HepG2 (cell line): Measurements from ENCODE around the gene RAB40C. TPM values are rescaled to one million over a fixed set of nuclear protein-coding genes. Genes with fewer than 3 reads are reported as not detected.
A peak's percentile ranks its signal among the peaks of the same experiment; 100 is the strongest.

Source experiments
- FOSL1 ChIP-seq: sonication (generic); formaldehyde crosslinking; IDR thresholded peaks from 2 replicates; pipeline ENCODE4 v1.9.0; 2021; ENCODE audit warnings: missing genetic modification reagents, borderline replicate concordance
- KDM5B ChIP-seq: sonication (generic); formaldehyde crosslinking; IDR thresholded peaks from 2 replicates; pipeline ENCODE4 v1.4.0; 2020; ENCODE audit warnings: missing genetic modification reagents, mild to moderate bottlenecking, borderline replicate concordance
- KLF15 ChIP-seq: sonication (generic); formaldehyde crosslinking; IDR thresholded peaks from 2 replicates; pipeline ENCODE4 v1.8.1; 2023; ENCODE audit warnings: borderline replicate concordance, mild to moderate bottlenecking, inconsistent platforms, missing genetic modification reagents, mixed read lengths
- NCOA5 ChIP-seq: sonication (generic); formaldehyde crosslinking; IDR thresholded peaks from 2 replicates; pipeline ENCODE4 v1.4.0; 2020; ENCODE audit warnings: missing genetic modification reagents
- POGZ ChIP-seq: sonication (generic); formaldehyde crosslinking; IDR thresholded peaks from 2 replicates; pipeline ENCODE4 v1.4.0; 2020; ENCODE audit warnings: mild to moderate bottlenecking, missing genetic modification reagents
- RXRA ChIP-seq: sonication (generic); formaldehyde crosslinking; IDR thresholded peaks from 2 replicates; pipeline ENCODE4 v1.5.1; 2020; ENCODE audit warnings: missing genetic modification reagents
- ZBED4 ChIP-seq: sonication (generic); formaldehyde crosslinking; IDR thresholded peaks from 2 replicates; pipeline ENCODE4 v1.4.0; 2020; ENCODE audit warnings: missing genetic modification reagents, borderline replicate concordance
- ZBTB10 ChIP-seq: sonication (generic); formaldehyde crosslinking; IDR thresholded peaks from 2 replicates; pipeline ENCODE4 v1.4.0; 2020; ENCODE audit warnings: missing genetic modification reagents, borderline replicate concordance
- ZNF121 ChIP-seq: sonication (generic); formaldehyde crosslinking; IDR thresholded peaks from 2 replicates; pipeline ENCODE4 v1.5.0; 2020; ENCODE audit warnings: mild to moderate bottlenecking, missing genetic modification reagents
- ZSCAN9 ChIP-seq: IDR thresholded peaks from 2 replicates; pipeline ENCODE4 v1.6.1; 2016; ENCODE audit warnings: borderline replicate concordance
- polyA plus RNA-seq, 8 experiments: library from polyadenylated mRNA; depleted of rRNA in 3 of 8; stranded (reverse) in 7 of 8; unstranded in 1 of 8; fragments of >200 nt; fragmentation: Illumina TruSeq in 4 of 8; extraction: Trizol in 4 of 8; gene quantifications; 2 replicates each; pipeline versions ENCODE4 v1.2.1 to v1.2.3, GENCODE V29; 2011 to 2016; ENCODE audit warnings: low read depth in 4 of 8, missing spikeins in 1 of 8, mixed read lengths in 1 of 8; ENCODE audit not compliant: insufficient read depth in 1 of 8
- total RNA-seq, 5 experiments: library from RNA; depleted of rRNA; stranded (reverse); fragments of >200 nt; fragmentation: Illumina TruSeq; extraction: Trizol; gene quantifications; 2 replicates each; pipeline ENCODE4 v1.2.3, GENCODE V29; 2016; ENCODE audit warnings: low read depth in 1 of 5
- TF ChIP-seq, protein P1 (sequence below): sonication (generic); formaldehyde crosslinking; IDR thresholded peaks from 2 replicates; pipeline ENCODE4 v1.4.0; 2020; ENCODE audit warnings: mild to moderate bottlenecking, missing genetic modification reagents
- TF ChIP-seq, protein P2 (sequence below): sonication (generic); formaldehyde crosslinking; IDR thresholded peaks from 2 replicates; pipeline ENCODE4 v1.5.1; 2020; ENCODE audit warnings: mild to moderate bottlenecking, missing genetic modification reagents, moderate library complexity
- TF ChIP-seq, protein P3 (sequence below): sonication (generic); formaldehyde crosslinking; IDR thresholded peaks from 2 replicates; pipeline ENCODE4 v1.4.0; 2020; ENCODE audit warnings: missing genetic modification reagents

Gene RAB40C
- total and polyA plus RNA-seq, 2 of the 13 experiments (the other 11 are each of a cell fraction or from before 2014, with no cell fraction given): 7.7 to 11.5 TPM

DNA sequence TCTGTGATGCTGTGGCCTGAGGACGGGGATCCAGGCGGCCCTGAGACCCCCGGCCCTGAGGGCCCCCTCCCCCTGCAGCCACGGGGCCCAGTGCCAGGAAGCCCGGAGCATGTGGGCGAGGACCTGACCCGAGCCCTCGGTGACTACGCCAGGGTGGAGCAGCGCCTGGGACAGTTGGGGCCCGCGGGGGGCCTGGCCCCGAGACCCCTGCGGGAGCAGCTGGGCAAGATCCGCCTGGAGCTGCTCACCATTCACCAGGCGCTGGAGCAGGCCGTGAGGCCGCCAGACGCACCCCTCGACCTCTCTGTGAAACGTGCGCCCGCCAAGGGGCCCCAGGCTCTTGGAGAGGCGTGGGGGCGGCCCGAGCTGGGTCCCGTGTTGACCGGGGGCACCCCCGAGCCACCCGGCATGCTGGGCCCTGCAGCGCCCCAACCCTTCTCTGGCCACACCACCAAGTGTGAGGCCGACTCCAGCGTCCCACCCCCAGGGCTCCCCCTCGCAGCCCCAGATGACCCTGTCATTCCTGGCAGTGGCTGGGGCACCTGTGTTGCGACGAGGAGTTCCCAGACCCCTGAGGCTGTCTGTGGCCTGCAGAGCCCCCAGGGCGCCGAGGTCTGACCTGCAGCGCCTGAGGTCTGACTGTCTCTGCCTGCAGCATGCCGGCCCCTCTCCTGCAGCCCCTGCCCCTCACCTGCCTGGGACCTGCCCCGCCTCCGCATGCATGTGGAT lies 25.0 kb upstream of the RAB40C start (continued):
- no peak for TF ChIP-seq KLF15
- TF ChIP-seq ZBED4 (CRISPR knock-in tag): no peak
- TF ChIP-seq, protein P1, sequence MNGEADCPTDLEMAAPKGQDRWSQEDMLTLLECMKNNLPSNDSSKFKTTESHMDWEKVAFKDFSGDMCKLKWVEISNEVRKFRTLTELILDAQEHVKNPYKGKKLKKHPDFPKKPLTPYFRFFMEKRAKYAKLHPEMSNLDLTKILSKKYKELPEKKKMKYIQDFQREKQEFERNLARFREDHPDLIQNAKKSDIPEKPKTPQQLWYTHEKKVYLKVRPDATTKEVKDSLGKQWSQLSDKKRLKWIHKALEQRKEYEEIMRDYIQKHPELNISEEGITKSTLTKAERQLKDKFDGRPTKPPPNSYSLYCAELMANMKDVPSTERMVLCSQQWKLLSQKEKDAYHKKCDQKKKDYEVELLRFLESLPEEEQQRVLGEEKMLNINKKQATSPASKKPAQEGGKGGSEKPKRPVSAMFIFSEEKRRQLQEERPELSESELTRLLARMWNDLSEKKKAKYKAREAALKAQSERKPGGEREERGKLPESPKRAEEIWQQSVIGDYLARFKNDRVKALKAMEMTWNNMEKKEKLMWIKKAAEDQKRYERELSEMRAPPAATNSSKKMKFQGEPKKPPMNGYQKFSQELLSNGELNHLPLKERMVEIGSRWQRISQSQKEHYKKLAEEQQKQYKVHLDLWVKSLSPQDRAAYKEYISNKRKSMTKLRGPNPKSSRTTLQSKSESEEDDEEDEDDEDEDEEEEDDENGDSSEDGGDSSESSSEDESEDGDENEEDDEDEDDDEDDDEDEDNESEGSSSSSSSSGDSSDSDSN (CRISPR knock-in tag): 0 out of 2 replicates have a peak, but pooled peaks have one; percentile 12
- 0 out of 2 replicates have a peak, but pooled peaks have one; percentile 34 for TF ChIP-seq ZBTB10 (CRISPR knock-in tag)
- TF ChIP-seq POGZ (CRISPR knock-in tag): no peak
- 0 out of 2 replicates have a peak, but pooled peaks have one; percentile 42 for TF ChIP-seq RXRA (CRISPR knock-in tag)
- TF ChIP-seq NCOA5 (CRISPR knock-in tag): no peak
- no peak for TF ChIP-seq ZNF121 (CRISPR knock-in tag)
- TF ChIP-seq FOSL1 (CRISPR knock-in tag): no peak
- no peak for TF ChIP-seq KDM5B (CRISPR knock-in tag)
- TF ChIP-seq, protein P2, sequence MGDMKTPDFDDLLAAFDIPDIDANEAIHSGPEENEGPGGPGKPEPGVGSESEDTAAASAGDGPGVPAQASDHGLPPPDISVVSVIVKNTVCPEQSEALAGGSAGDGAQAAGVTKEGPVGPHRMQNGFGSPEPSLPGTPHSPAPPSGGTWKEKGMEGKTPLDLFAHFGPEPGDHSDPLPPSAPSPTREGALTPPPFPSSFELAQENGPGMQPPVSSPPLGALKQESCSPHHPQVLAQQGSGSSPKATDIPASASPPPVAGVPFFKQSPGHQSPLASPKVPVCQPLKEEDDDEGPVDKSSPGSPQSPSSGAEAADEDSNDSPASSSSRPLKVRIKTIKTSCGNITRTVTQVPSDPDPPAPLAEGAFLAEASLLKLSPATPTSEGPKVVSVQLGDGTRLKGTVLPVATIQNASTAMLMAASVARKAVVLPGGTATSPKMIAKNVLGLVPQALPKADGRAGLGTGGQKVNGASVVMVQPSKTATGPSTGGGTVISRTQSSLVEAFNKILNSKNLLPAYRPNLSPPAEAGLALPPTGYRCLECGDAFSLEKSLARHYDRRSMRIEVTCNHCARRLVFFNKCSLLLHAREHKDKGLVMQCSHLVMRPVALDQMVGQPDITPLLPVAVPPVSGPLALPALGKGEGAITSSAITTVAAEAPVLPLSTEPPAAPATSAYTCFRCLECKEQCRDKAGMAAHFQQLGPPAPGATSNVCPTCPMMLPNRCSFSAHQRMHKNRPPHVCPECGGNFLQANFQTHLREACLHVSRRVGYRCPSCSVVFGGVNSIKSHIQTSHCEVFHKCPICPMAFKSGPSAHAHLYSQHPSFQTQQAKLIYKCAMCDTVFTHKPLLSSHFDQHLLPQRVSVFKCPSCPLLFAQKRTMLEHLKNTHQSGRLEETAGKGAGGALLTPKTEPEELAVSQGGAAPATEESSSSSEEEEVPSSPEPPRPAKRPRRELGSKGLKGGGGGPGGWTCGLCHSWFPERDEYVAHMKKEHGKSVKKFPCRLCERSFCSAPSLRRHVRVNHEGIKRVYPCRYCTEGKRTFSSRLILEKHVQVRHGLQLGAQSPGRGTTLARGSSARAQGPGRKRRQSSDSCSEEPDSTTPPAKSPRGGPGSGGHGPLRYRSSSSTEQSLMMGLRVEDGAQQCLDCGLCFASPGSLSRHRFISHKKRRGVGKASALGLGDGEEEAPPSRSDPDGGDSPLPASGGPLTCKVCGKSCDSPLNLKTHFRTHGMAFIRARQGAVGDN (CRISPR knock-in tag): peak; percentile 46
- TF ChIP-seq, protein P3, sequence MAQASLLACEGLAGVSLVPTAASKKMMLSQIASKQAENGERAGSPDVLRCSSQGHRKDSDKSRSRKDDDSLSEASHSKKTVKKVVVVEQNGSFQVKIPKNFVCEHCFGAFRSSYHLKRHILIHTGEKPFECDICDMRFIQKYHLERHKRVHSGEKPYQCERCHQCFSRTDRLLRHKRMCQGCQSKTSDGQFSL (CRISPR knock-in tag): no peak
- no peak for TF ChIP-seq ZSCAN9
